AG20443 (cell line): Measurements from ENCODE around the gene STX18.
"Not testable (repeated sequence)": the region's sequence is repeated elsewhere in the genome, so short reads cannot be mapped to it uniquely, and the experiment has no call there.

Experiments
- DNase-seq: peaks from one replicate; pipeline ENCODE4 v3.0.0; 2012; ENCODE audit warnings: low spot score, mixed read lengths

STX18 gene

GRCh38 chr4:4555916-4556315 lies 14.1 kb upstream of the STX18 start:
- DNase-seq: peak; percentile 92

- DNase-seq: no peak
These were observed 12.4 kb upstream of the STX18 start for GRCh38 chr4:4554234-4554633.

- not testable (repeated sequence) for DNase-seq
These were observed 10.2 kb upstream of the STX18 start for GRCh38 chr4:4552042-4552441.

GRCh38 chr4:4550161-4550560 lies 8.3 kb upstream of the STX18 start:
- DNase-seq: not testable (repeated sequence)

- no peak for DNase-seq
These were observed 7.7 kb upstream of the STX18 start for GRCh38 chr4:4549534-4549933.

GRCh38 chr4:4542774-4543485 lies 1.1 kb upstream of the STX18 start:
- DNase-seq: no peak

GRCh38 chr4:4541040-4541631 lies 712 bp downstream of the STX18 start:
- peak; percentile 65 for DNase-seq

- no peak for DNase-seq
These were observed 2.4 kb downstream of the STX18 start for GRCh38 chr4:4539481-4539880.

GRCh38 chr4:4535590-4535989 lies 6.3 kb downstream of the STX18 start:
- DNase-seq: no peak

- no peak for DNase-seq
These were observed 7.2 kb downstream of the STX18 start for GRCh38 chr4:4534515-4535145.

GRCh38 chr4:4533461-4534169 lies 8.2 kb downstream of the STX18 start:
- DNase-seq: no peak

- no peak for DNase-seq
These were observed 9.3 kb downstream of the STX18 start for GRCh38 chr4:4532371-4533154.

GRCh38 chr4:4529392-4529791 lies 12.5 kb downstream of the STX18 start:
- no peak for DNase-seq

GRCh38 chr4:4526401-4526800 lies 15.4 kb downstream of the STX18 start:
- no peak for DNase-seq

GRCh38 chr4:4524364-4524763 lies 17.5 kb downstream of the STX18 start:
- DNase-seq: peak; percentile 10

- DNase-seq: no peak
These were observed 20.1 kb downstream of the STX18 start for GRCh38 chr4:4521731-4522130.

- no peak for DNase-seq
These were observed 20.7 kb downstream of the STX18 start for GRCh38 chr4:4521136-4521535.

- peak; percentile 27 for DNase-seq
These were observed 22.5 kb downstream of the STX18 start for GRCh38 chr4:4519297-4519894.

- DNase-seq: no peak
These were observed 23.1 kb downstream of the STX18 start for GRCh38 chr4:4518747-4519146.

GRCh38 chr4:4514786-4515185 lies 27.1 kb downstream of the STX18 start:
- DNase-seq: no peak

- no peak for DNase-seq
These were observed 29.6 kb downstream of the STX18 start for GRCh38 chr4:4512282-4512681.

- DNase-seq: not testable (repeated sequence)
These were observed 31.2 kb downstream of the STX18 start for GRCh38 chr4:4510641-4511040.
